Nephron progenitor cell (in vitro differentiated cells): Measurements from ENCODE around the gene L3MBTL3.

Experiments used
- DNase-seq: peaks from one replicate; pipeline ENCODE4 v3.0.0; 2021
- H3K27ac Mint-ChIP-seq: 2 replicates; pipeline ENCODE4 v1.8.0; 2021; ENCODE audit warnings: mild to moderate bottlenecking, moderate library complexity, mixed read lengths
- H3K27me3 Mint-ChIP-seq: 2 replicates; pipeline ENCODE4 v1.8.0; 2021; ENCODE audit warnings: mild to moderate bottlenecking, low read depth, mixed read lengths; ENCODE audit not compliant: poor library complexity
- H3K36me3 Mint-ChIP-seq: 2 replicates; pipeline ENCODE4 v1.8.0; 2021; ENCODE audit warnings: low read depth, mixed read lengths
- H3K4me1 Mint-ChIP-seq: 2 replicates; pipeline ENCODE4 v1.8.0; 2021; ENCODE audit warnings: mixed read lengths
- H3K4me3 Mint-ChIP-seq: 2 replicates; pipeline ENCODE4 v1.8.0; 2021; ENCODE audit warnings: mild to moderate bottlenecking, moderate library complexity, mixed read lengths
- H3K9me3 Mint-ChIP-seq: 2 replicates; pipeline ENCODE4 v1.8.0; 2021; ENCODE audit warnings: mild to moderate bottlenecking, moderate library complexity, mixed read lengths
- CTCF ChIP-seq: fragments of 200-600 bp; sonication (generic); IDR thresholded peaks from 2 replicates; pipeline ENCODE4 v1.5.0; 2021; ENCODE audit warnings: antibody characterized with exemption

Gene L3MBTL3

GRCh38 chr6:130047088-130047995, 29.0 kb downstream of the L3MBTL3 start:
- peaks cover 7% of the 10 kb centered on the region for H3K4me1 Mint-ChIP-seq
- H3K9me3 Mint-ChIP-seq = no peaks in the 10 kb centered on the region
- no peak overlapping the region for H3K4me3 Mint-ChIP-seq
- no peak overlapping the region for H3K27ac Mint-ChIP-seq
- no peak for DNase-seq
- H3K36me3 Mint-ChIP-seq = peaks cover 51% of the 10 kb centered on the region
- H3K27me3 Mint-ChIP-seq = no peaks in the 10 kb centered on the region
- no peak for TF ChIP-seq CTCF

GRCh38 chr6:130050230-130050629, 31.8 kb downstream of the L3MBTL3 start:
- H3K9me3 Mint-ChIP-seq = no peaks in the 10 kb centered on the region
- H3K4me1 Mint-ChIP-seq = peaks cover 2% of the 10 kb centered on the region
- DNase-seq = no peak
- TF ChIP-seq CTCF = no peak
- H3K4me3 Mint-ChIP-seq = no peak overlapping the region
- H3K27me3 Mint-ChIP-seq = no peaks in the 10 kb centered on the region
- H3K36me3 Mint-ChIP-seq = peaks cover 65% of the 10 kb centered on the region
- H3K27ac Mint-ChIP-seq = no peak overlapping the region

GRCh38 chr6:130054725-130055124, 36.3 kb downstream of the L3MBTL3 start:
- Mint-ChIP-seq H3K27ac (peak overlapping the region; percentile 13), H3K4me1 (no peaks in the 10 kb centered on the region), H3K9me3 (no peaks in the 10 kb centered on the region), H3K36me3 (peaks cover 82% of the 10 kb centered on the region), H3K4me3 (no peak overlapping the region), H3K27me3 (no peaks in the 10 kb centered on the region)
- no peak for DNase-seq
- TF ChIP-seq CTCF = no peak

GRCh38 chr6:130055271-130055670, 36.9 kb downstream of the L3MBTL3 start:
- Mint-ChIP-seq H3K4me3 (no peak overlapping the region), H3K27me3 (no peaks in the 10 kb centered on the region), H3K4me1 (no peaks in the 10 kb centered on the region), H3K27ac (peak overlapping the region; percentile 13), H3K9me3 (no peaks in the 10 kb centered on the region), H3K36me3 (peaks cover 77% of the 10 kb centered on the region)
- no peak for TF ChIP-seq CTCF
- no peak for DNase-seq

GRCh38 chr6:130057495-130057894, 39.1 kb downstream of the L3MBTL3 start:
- Mint-ChIP-seq H3K4me1 (no peaks in the 10 kb centered on the region), H3K27me3 (no peaks in the 10 kb centered on the region), H3K27ac (no peak overlapping the region), H3K9me3 (no peaks in the 10 kb centered on the region), H3K4me3 (no peak overlapping the region), H3K36me3 (peaks cover 68% of the 10 kb centered on the region)
- DNase-seq = no peak
- no peak for TF ChIP-seq CTCF

GRCh38 chr6:130063806-130064205, 45.4 kb downstream of the L3MBTL3 start:
- no peaks in the 10 kb centered on the region for H3K27me3 Mint-ChIP-seq
- no peak for DNase-seq
- H3K9me3 Mint-ChIP-seq = no peaks in the 10 kb centered on the region
- H3K4me1 Mint-ChIP-seq = no peaks in the 10 kb centered on the region
- H3K27ac Mint-ChIP-seq = no peak overlapping the region
- peaks cover 54% of the 10 kb centered on the region for H3K36me3 Mint-ChIP-seq
- TF ChIP-seq CTCF = no peak
- H3K4me3 Mint-ChIP-seq = no peak overlapping the region
